Spleen (tissue), 13 donors: ENCODE measurements around the gene OSGEP. TPM values are rescaled to one million over a fixed set of nuclear protein-coding genes. Genes with fewer than 3 reads are reported as not detected.

ENCODE experiments used
- DNase-seq: peaks from one replicate; pipeline ENCODE4 v3.0.0-alpha.2; 2020
- H3K27ac ChIP-seq, 8 donors: fragments of 200-600 bp; sonication (generic) in 7 of 8; 1 replicate in 4 of 8; 2 replicates in 4 of 8; pipeline versions ENCODE4 v1.5.0 to v1.8.0; 2016 to 2021; ENCODE audit warnings: inconsistent platforms in 4 of 8, mild to moderate bottlenecking in 4 of 8, moderate library complexity in 1 of 8
- H3K27me3 ChIP-seq, 7 donors: fragments of 200-600 bp; sonication (generic) in 6 of 7; replicated peaks in 1 of 7; 1 replicate in 4 of 7; 2 replicates in 3 of 7; pipeline versions ENCODE4 v1.5.0 to v1.8.0; 2016 to 2021; ENCODE audit warnings: inconsistent platforms in 3 of 7, mild to moderate bottlenecking in 1 of 7
- H3K36me3 ChIP-seq, 6 donors: fragments of 200-600 bp; sonication (generic) in 5 of 6; 1 replicate in 4 of 6; 2 replicates in 2 of 6; pipeline versions ENCODE4 v1.5.0 to v1.8.0; 2016 to 2021; ENCODE audit warnings: inconsistent platforms in 2 of 6
- H3K4me1 ChIP-seq, 6 donors: fragments of 200-600 bp; sonication (generic) in 5 of 6; 1 replicate in 3 of 6; 2 replicates in 3 of 6; pipeline versions ENCODE4 v1.5.0 to v1.8.0; 2016 to 2021; ENCODE audit warnings: inconsistent platforms in 3 of 6
- H3K4me3 ChIP-seq, 8 donors: fragments of 200-600 bp; sonication (generic) in 7 of 8; 1 replicate in 4 of 8; 2 replicates in 4 of 8; pipeline versions ENCODE4 v1.5.0 to v1.8.0; 2016 to 2021; ENCODE audit warnings: inconsistent platforms in 4 of 8, mild to moderate bottlenecking in 4 of 8, moderate library complexity in 2 of 8
- H3K9me3 ChIP-seq, 8 donors: fragments of 200-600 bp; sonication (generic) in 7 of 8; 1 replicate in 4 of 8; 2 replicates in 4 of 8; pipeline versions ENCODE4 v1.5.0 to v1.8.0; 2016 to 2021; ENCODE audit warnings: inconsistent platforms in 4 of 8
- POLR2A ChIP-seq, 3 donors: fragments of 450-650 bp; IDR thresholded peaks; one replicate each; pipeline ENCODE4 v1.5.1; 2017; ENCODE audit warnings: antibody characterized with exemption in 3 of 3, mild to moderate bottlenecking in 1 of 3
- POLR2AphosphoS5 ChIP-seq, 3 donors: sonication (generic); formaldehyde crosslinking; IDR thresholded peaks; one replicate each; pipeline ENCODE4 v1.5.1; 2017; ENCODE audit warnings: antibody characterized with exemption in 3 of 3
- WGBS, 5 donors: extraction: QIAGEN DNeasy Blood & Tissue Kit in 3 of 5; methylation state at CpG; one replicate each; pipeline versions ENCODE4 v1.1.5 to v1.1.7; 2013 to 2018; 5-methylcytosine and 5-hydroxymethylcytosine counted together
- intact Hi-C: fragments of 100-400 bp; cut with DNase I; formaldehyde crosslinking; loops from one replicate; pipeline ENCODE4 v1.15.0; 2023; ENCODE audit warnings: low total_unique reads
- long read RNA-seq, 2 donors: transcript quantifications; one replicate each; lab custom pipeline, GENCODE V29; 2026
- polyA plus RNA-seq, 3 donors: library from polyadenylated mRNA; stranded (reverse); fragments of 200-250 nt; gene quantifications; one replicate each; pipeline ENCODE4 v1.2.1, GENCODE V29; 2013
- total RNA-seq, 7 donors: library from RNA; depleted of rRNA in 3 of 7; stranded (reverse); fragments of >200 nt in 3 of 7; fragmentation: NEBNext Ultra II Directional in 4 of 7; extraction: Animal tissue kit (Norgen Biotek cat#: 25700) in 4 of 7; gene quantifications; one replicate each; pipeline versions ENCODE4 v1.1.0 to v1.2.1, GENCODE V29; 2016 to 2021
- TF ChIP-seq, protein P1 (sequence below), 11 experiments: fragments of 200-600 bp in 7 of 11; fragments of 450-650 bp in 4 of 11; sonication (generic) in 4 of 11; IDR thresholded peaks in 8 of 11; conservative IDR thresholded peaks in 3 of 11; 1 replicate in 7 of 11; 2 replicates in 4 of 11; pipeline versions ENCODE4 v1.4.0 to v1.8.0; 2016 to 2021; ENCODE audit warnings: antibody characterized with exemption in 11 of 11, inconsistent platforms in 4 of 11, mild to moderate bottlenecking in 1 of 11
- donor health status: healthy with polysubstance abuse.
- donor health status: DM: no; HTN: no; CAD: no; lungs with moderate emphysema.
- donor health status: DM: no; HTN: no; CAD: no.
- donor health status: Bipolar disorder and iron deficiency.
- donor health status: healthy.
- donor health status: DM: no; HTN: no; CAD: no.
- donor health status: DM: yes; HTN: yes; CAD: no.

Gene OSGEP
- total RNA-seq, result 100 to 1,000 TPM in 2 of 7 donors, 10 to 100 TPM in 5; 48.6 to 110 (median 72.6) TPM
- 100 to 1,000 TPM in 1 of 3 donors, 10 to 100 TPM in 2; 78.7 to 107 (median 87.1) TPM for polyA plus RNA-seq
- long read RNA-seq, donor 1, transcript OSGEP-201 (11 exons, 2,002 nt), result major isoform, 10 of 15 reads
- long read RNA-seq, donor 1, partial matches to known transcripts, result 0 of 15 reads
- long read RNA-seq, donor 1, other reads (novel, unspliced or antisense), result 0 of 15 reads
- long read RNA-seq, donor 2, transcript OSGEP-201 (11 exons, 2,002 nt), result major isoform, 19 of 22 reads
- long read RNA-seq, donor 2, partial matches to known transcripts, result 0 of 22 reads
- long read RNA-seq, donor 2, other reads (novel, unspliced or antisense), result 0 of 22 reads

DNA sequence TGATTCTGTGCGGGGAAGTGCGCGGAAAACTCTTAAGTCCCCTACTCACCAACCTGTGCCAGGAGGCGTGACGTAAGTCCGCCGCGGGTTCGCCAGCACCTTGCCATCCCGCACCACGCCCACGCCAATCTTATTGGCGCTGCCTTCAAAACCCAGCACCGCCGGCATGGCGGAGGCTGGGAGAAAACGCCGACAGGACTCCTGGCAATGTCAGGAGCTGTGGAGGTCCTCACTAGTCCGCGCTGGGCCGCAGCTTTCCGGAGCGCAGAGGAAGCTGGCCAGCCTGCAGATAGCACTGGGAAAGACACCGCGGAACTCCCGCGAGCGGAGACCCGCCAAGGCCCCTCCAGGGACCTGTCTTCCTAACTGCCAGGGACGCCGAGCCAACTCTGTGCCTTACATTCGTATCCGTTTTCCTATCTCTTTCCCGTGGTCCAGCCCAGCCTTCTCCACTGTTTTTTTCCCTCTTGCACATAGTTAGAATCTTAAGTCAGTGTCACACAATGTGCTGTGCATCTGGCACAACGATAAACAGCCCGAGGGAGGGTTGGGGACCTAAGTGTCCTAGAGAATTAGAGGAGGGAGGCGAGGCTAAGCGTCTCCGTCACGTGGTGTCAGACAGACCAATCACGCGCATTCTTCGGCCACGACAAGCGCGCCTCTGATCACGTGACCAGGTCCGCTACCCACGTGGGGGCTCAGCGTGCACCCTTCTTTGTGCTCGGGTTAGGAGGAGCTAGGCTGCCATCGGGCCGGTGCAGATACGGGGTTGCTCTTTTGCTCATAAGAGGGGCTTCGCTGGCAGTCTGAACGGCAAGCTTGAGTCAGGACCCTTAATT, at the start of gene OSGEP, which contains the start of gene APEX1:
Gene OSGEP (minus strand): TSS at position 297 of the 839 bp plus-strand sequence. CDS start 129 bp downstream, at position 168.
Gene APEX1 (plus strand): TSS at position 711 of the 839 bp plus-strand sequence. CDS start 420 bp downstream, outside the sequence.
- Histone ChIP-seq H3K9me3 (no peaks in the 10 kb centered on the region), H3K4me1 (peaks cover 35 to 71% (median 59%) of the 10 kb centered on the region in 6 donors), H3K27ac (peak within 1 kb of the TSS; percentile 89 to 97 (median 94)), H3K36me3 (peaks cover 7 to 72% (median 63%) of the 10 kb centered on the region in 6 donors), H3K4me3 (peak within 1 kb of the TSS; percentile 74 to 98 (median 88)), H3K27me3 (no peaks in the 10 kb centered on the region)
- peak; percentile 93 to 97 (median 95) for TF ChIP-seq POLR2AphosphoS5 (IDR thresholded peaks at IDR 0.05)
- TF ChIP-seq, protein P1, sequence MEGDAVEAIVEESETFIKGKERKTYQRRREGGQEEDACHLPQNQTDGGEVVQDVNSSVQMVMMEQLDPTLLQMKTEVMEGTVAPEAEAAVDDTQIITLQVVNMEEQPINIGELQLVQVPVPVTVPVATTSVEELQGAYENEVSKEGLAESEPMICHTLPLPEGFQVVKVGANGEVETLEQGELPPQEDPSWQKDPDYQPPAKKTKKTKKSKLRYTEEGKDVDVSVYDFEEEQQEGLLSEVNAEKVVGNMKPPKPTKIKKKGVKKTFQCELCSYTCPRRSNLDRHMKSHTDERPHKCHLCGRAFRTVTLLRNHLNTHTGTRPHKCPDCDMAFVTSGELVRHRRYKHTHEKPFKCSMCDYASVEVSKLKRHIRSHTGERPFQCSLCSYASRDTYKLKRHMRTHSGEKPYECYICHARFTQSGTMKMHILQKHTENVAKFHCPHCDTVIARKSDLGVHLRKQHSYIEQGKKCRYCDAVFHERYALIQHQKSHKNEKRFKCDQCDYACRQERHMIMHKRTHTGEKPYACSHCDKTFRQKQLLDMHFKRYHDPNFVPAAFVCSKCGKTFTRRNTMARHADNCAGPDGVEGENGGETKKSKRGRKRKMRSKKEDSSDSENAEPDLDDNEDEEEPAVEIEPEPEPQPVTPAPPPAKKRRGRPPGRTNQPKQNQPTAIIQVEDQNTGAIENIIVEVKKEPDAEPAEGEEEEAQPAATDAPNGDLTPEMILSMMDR (IDR thresholded peaks at IDR 0.05 in 8 of 11, conservative IDR thresholded peaks at IDR 0.05 in 3 of 11), result peak in 4 of 11 experiments; percentile 18 to 30 (median 20)
- peak; percentile 36 to 82 (median 36) for TF ChIP-seq POLR2A (IDR thresholded peaks at IDR 0.05)
- intact Hi-C loops, result no loop called here
- peak; percentile 99 for DNase-seq
- 0 to 1% (median 0%) methylated on average over 42 to 56 of the region's 56 CpGs for WGBS, 5 donors

GRCh38 chr14:20503898-20504297, 49.3 kb upstream of the OSGEP start:
- intact Hi-C loops, result no loop called here
- TF ChIP-seq POLR2AphosphoS5 (IDR thresholded peaks at IDR 0.05) (no peak), POLR2A (IDR thresholded peaks at IDR 0.05) (no peak)
- TF ChIP-seq, protein P1 (IDR thresholded peaks at IDR 0.05 in 8 of 11, conservative IDR thresholded peaks at IDR 0.05 in 3 of 11), result no peak
- H3K27ac ChIP-seq, result peak overlapping the region in 1 of 8 donors; percentile 4
- no peaks in the 10 kb centered on the region for H3K27me3 ChIP-seq
- no peak overlapping the region for H3K4me3 ChIP-seq
- H3K4me1 ChIP-seq, result peaks cover 0 to 16% (median 5%) of the 10 kb centered on the region in 6 donors
- no peaks in the 10 kb centered on the region for H3K36me3 ChIP-seq
- no peaks in the 10 kb centered on the region for H3K9me3 ChIP-seq
- no peak for DNase-seq
- WGBS, 5 donors, result 27 to 43% (median 32%) methylated on average over 6 of the region's 6 CpGs

DNA sequence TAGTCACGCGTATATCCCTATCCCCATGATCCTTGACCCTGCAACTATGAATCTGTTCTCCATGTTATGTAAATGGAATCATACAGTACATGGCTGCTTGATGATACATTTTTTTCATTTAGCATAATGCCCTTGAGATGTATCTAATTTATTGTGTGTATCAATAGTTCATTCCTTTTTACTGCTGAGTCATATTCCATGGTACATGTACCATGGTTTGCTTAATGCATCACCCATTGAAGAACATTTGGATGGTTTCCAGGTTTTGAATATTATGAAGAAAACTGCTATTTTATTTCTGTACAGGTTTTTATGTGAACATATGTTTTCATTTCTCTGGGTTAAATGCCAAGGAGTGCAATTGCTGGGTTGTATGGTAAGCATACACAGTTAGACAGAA, 46.7 kb upstream of the OSGEP start:
- no peak for TF ChIP-seq POLR2AphosphoS5 (IDR thresholded peaks at IDR 0.05)
- no peak for TF ChIP-seq POLR2A (IDR thresholded peaks at IDR 0.05)
- TF ChIP-seq, protein P1 (IDR thresholded peaks at IDR 0.05 in 8 of 11, conservative IDR thresholded peaks at IDR 0.05 in 3 of 11), result no peak
- no peak overlapping the region for H3K27ac ChIP-seq
- peaks cover 0 to 25% (median 12%) of the 10 kb centered on the region in 6 donors for H3K4me1 ChIP-seq
- intact Hi-C loops, result no loop called here
- no peak for DNase-seq
- H3K4me3 ChIP-seq, result no peak overlapping the region
- no peaks in the 10 kb centered on the region for H3K9me3 ChIP-seq
- no peaks in the 10 kb centered on the region for H3K27me3 ChIP-seq
- no peaks in the 10 kb centered on the region for H3K36me3 ChIP-seq
- 91 to 97% (median 96%) methylated on average over 2 of the region's 2 CpGs for WGBS, 5 donors
